ENCODE measurements around the gene SLC37A4. TPM values are rescaled to one million over a fixed set of nuclear protein-coding genes. Genes with fewer than 3 reads are reported as not detected.

The SLC37A4 gene
- total and polyA plus RNA-seq, 2 of the 13 experiments (the other 11 are each of a cell fraction or from before 2014, with no cell fraction given) = 43.0 to 56.1 TPM

DNA sequence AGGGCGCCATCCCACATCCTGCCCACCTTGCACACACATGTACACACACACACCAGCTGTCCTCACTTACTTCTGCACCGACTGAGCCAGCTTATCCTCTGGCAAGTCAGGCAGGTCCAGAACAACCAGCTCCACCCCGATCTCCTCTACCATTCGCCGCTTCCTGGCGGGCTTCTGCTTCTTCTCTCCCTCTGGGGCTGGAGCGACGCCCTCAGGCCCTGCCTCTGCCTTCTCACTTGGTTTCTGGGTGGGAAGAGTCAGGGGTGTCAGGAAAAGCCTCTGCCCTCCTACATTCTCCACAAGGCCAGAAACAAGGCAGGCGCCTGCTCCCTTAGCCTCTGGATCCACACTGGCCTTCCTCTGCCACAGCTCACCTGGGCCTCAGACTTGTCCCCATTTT lies 18.0 kb upstream of the SLC37A4 start:
- intact Hi-C loops (cut with micrococcal nuclease; ENCODE audit: unreplicated experiment) = no loop called here
- Histone ChIP-seq H3K4me2 (ENCODE audit: low read depth, low read length) (no peak overlapping the region), H3K79me2 (ENCODE audit: insufficient read depth, low read length) (no peaks in the 10 kb centered on the region), H3K9ac (ENCODE audit: insufficient read depth, low read depth, low read length) (no peak overlapping the region), H4K20me1 (ENCODE audit: insufficient read depth, low read length) (peaks cover 3% of the 10 kb centered on the region; the same call in 1 of the 2 replicates), H3K27me3 (ENCODE audit: control insufficient read depth in 1 of 2, insufficient read depth in 2 of 2, low read length in 2 of 2) (no peaks in the 10 kb centered on the region; a peak in 1 of 5 replicates), H2AFZ (ENCODE audit: low read length) (no peak overlapping the region), H3K9me3 (ENCODE audit: low read length) (no peaks in the 10 kb centered on the region), H3K36me3 (replicated peaks in 1 of 2; ENCODE audit: control insufficient read depth in 1 of 2, insufficient read depth in 2 of 2, low read length in 2 of 2) (peaks cover 51 to 69% of the 10 kb centered on the region in 2 experiments), H3K27ac (ENCODE audit: extremely low read length, insufficient read depth, low read length) (no peak overlapping the region), H3K4me1 (ENCODE audit: insufficient read depth, low read length) (no peaks in the 10 kb centered on the region), H3K4me3 (replicated peaks in 1 of 3; ENCODE audit: insufficient read depth in 1 of 3, low read depth in 2 of 3, low read length in 3 of 3) (no peak overlapping the region)
- WGBS (ENCODE audit: low lambda C conversion rate) = 90% methylated on average over 9 of the region's 9 CpGs
- in situ Hi-C loops (cut with HindIII; ENCODE audit: extremely low pct_ligation_motif_present, low pct_unique_long_range_greater_than_20kb) = no loop called here
- no peak for ATAC-seq
- CTCF ChIA-PET (ENCODE audit: low intra/inter-chr PET ratio, low total read pairs) = no interaction called here
- no peak for DNase-seq (ENCODE audit: low spot score)
- POLR2A ChIA-PET = interaction anchor here (1.1 to 1.4 kb wide), 3 partner anchors 15 to 30 kb away, joined by 3 to 4 read pairs (median 3); partner anchors contain the start of genes TRAPPC4 and VPS11
- FAIRE-seq = no peak
- BruUV-seq (replicated peaks) = no TSS peak
- TF ChIP-seq, protein P1, sequence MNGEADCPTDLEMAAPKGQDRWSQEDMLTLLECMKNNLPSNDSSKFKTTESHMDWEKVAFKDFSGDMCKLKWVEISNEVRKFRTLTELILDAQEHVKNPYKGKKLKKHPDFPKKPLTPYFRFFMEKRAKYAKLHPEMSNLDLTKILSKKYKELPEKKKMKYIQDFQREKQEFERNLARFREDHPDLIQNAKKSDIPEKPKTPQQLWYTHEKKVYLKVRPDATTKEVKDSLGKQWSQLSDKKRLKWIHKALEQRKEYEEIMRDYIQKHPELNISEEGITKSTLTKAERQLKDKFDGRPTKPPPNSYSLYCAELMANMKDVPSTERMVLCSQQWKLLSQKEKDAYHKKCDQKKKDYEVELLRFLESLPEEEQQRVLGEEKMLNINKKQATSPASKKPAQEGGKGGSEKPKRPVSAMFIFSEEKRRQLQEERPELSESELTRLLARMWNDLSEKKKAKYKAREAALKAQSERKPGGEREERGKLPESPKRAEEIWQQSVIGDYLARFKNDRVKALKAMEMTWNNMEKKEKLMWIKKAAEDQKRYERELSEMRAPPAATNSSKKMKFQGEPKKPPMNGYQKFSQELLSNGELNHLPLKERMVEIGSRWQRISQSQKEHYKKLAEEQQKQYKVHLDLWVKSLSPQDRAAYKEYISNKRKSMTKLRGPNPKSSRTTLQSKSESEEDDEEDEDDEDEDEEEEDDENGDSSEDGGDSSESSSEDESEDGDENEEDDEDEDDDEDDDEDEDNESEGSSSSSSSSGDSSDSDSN (CRISPR knock-in tag; IDR thresholded peaks at IDR 0.05) = no peak
- TF ChIP-seq ZNF33B (CRISPR knock-in tag; IDR thresholded peaks at IDR 0.05) = no peak
- TF ChIP-seq CCAR2 (optimal IDR thresholded peaks at IDR 0.05; ENCODE audit: low read depth, low read length) = no peak
- no peak for TF ChIP-seq ZNF263 (CRISPR knock-in tag; IDR thresholded peaks at IDR 0.05)
- no peak for TF ChIP-seq ZNF75D (CRISPR knock-in tag; IDR thresholded peaks at IDR 0.05; ENCODE audit: borderline replicate concordance)
- no peak for TF ChIP-seq GTF3A (CRISPR knock-in tag; conservative IDR thresholded peaks at IDR 0.05)
- TF ChIP-seq SMYD3 (CRISPR knock-in tag; IDR thresholded peaks at IDR 0.05) = no peak
- no peak for TF ChIP-seq ZNF570 (CRISPR knock-in tag; IDR thresholded peaks at IDR 0.05; ENCODE audit: borderline replicate concordance)
- no peak for TF ChIP-seq ZNF878 (CRISPR knock-in tag; IDR thresholded peaks at IDR 0.05)
- TF ChIP-seq, protein P2, sequence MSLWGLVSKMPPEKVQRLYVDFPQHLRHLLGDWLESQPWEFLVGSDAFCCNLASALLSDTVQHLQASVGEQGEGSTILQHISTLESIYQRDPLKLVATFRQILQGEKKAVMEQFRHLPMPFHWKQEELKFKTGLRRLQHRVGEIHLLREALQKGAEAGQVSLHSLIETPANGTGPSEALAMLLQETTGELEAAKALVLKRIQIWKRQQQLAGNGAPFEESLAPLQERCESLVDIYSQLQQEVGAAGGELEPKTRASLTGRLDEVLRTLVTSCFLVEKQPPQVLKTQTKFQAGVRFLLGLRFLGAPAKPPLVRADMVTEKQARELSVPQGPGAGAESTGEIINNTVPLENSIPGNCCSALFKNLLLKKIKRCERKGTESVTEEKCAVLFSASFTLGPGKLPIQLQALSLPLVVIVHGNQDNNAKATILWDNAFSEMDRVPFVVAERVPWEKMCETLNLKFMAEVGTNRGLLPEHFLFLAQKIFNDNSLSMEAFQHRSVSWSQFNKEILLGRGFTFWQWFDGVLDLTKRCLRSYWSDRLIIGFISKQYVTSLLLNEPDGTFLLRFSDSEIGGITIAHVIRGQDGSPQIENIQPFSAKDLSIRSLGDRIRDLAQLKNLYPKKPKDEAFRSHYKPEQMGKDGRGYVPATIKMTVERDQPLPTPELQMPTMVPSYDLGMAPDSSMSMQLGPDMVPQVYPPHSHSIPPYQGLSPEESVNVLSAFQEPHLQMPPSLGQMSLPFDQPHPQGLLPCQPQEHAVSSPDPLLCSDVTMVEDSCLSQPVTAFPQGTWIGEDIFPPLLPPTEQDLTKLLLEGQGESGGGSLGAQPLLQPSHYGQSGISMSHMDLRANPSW (CRISPR knock-in tag; IDR thresholded peaks at IDR 0.05; ENCODE audit: borderline replicate concordance) = no peak
- TF ChIP-seq, protein P3, sequence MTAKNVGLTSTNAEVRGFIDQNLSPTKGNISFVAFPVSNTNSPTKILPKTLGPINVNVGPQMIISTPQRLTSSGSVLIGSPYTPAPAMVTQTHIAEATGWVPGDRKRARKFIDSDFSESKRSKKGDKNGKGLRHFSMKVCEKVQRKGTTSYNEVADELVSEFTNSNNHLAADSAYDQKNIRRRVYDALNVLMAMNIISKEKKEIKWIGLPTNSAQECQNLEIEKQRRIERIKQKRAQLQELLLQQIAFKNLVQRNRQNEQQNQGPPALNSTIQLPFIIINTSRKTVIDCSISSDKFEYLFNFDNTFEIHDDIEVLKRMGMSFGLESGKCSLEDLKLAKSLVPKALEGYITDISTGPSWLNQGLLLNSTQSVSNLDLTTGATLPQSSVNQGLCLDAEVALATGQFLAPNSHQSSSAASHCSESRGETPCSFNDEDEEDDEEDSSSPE (CRISPR knock-in tag; IDR thresholded peaks at IDR 0.05) = no peak
- TF ChIP-seq ATAD3A (CRISPR knock-in tag; IDR thresholded peaks at IDR 0.05) = no peak
- TF ChIP-seq, protein P4, sequence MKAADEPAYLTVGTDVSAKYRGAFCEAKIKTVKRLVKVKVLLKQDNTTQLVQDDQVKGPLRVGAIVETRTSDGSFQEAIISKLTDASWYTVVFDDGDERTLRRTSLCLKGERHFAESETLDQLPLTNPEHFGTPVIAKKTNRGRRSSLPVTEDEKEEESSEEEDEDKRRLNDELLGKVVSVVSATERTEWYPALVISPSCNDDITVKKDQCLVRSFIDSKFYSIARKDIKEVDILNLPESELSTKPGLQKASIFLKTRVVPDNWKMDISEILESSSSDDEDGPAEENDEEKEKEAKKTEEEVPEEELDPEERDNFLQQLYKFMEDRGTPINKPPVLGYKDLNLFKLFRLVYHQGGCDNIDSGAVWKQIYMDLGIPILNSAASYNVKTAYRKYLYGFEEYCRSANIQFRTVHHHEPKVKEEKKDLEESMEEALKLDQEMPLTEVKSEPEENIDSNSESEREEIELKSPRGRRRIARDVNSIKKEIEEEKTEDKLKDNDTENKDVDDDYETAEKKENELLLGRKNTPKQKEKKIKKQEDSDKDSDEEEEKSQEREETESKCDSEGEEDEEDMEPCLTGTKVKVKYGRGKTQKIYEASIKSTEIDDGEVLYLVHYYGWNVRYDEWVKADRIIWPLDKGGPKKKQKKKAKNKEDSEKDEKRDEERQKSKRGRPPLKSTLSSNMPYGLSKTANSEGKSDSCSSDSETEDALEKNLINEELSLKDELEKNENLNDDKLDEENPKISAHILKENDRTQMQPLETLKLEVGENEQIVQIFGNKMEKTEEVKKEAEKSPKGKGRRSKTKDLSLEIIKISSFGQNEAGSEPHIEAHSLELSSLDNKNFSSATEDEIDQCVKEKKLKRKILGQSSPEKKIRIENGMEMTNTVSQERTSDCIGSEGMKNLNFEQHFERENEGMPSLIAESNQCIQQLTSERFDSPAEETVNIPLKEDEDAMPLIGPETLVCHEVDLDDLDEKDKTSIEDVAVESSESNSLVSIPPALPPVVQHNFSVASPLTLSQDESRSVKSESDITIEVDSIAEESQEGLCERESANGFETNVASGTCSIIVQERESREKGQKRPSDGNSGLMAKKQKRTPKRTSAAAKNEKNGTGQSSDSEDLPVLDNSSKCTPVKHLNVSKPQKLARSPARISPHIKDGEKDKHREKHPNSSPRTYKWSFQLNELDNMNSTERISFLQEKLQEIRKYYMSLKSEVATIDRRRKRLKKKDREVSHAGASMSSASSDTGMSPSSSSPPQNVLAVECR (CRISPR knock-in tag; IDR thresholded peaks at IDR 0.05; ENCODE audit: borderline replicate concordance) = no peak
- no peak for TF ChIP-seq GATAD1 (CRISPR knock-in tag; IDR thresholded peaks at IDR 0.05)

All from HepG2 (cell line).